Stimulated activated naive CD8-positive, alpha-beta T cell treated with anti-CD3 and anti-CD28 coated beads, Interleukin-15, Interleukin-2, amounts not matched to agents 100 ng/mL and 50 ng/mL, for 24 hours (primary cell): ENCODE results near the gene RFFL.
"Not testable (repeated sequence)": the region's sequence is repeated elsewhere in the genome, so short reads cannot be mapped to it uniquely, and the experiment has no call there.

Source experiments
- H3K27ac Mint-ChIP-seq: one replicate; pipeline ENCODE4 v1.8.0; 2021; ENCODE audit warnings: mild to moderate bottlenecking, mixed read lengths
- H3K27me3 Mint-ChIP-seq: one replicate; pipeline ENCODE4 v1.8.0; 2021; ENCODE audit warnings: mixed read lengths
- H3K36me3 Mint-ChIP-seq: one replicate; pipeline ENCODE4 v1.8.0; 2021; ENCODE audit warnings: low read depth, mixed read lengths
- H3K4me1 Mint-ChIP-seq: one replicate; pipeline ENCODE4 v1.8.0; 2021; ENCODE audit warnings: low read depth, mixed read lengths
- H3K4me3 Mint-ChIP-seq: one replicate; pipeline ENCODE4 v1.8.0; 2021; ENCODE audit warnings: mild to moderate bottlenecking, mixed read lengths
- H3K9me3 Mint-ChIP-seq: one replicate; pipeline ENCODE4 v1.8.0; 2021; ENCODE audit warnings: mixed read lengths

Gene RFFL

GRCh38 chr17:35063514-35064223 lies at the start of gene RFFL:
Gene RFFL (minus strand): TSS chr17:35063707. CDS start chr17:35026553, 37,154 bp downstream.
- H3K27me3 Mint-ChIP-seq = no peaks in the 10 kb centered on the region
- peak within 1 kb of the TSS; percentile 87 for H3K27ac Mint-ChIP-seq
- H3K9me3 Mint-ChIP-seq = no peaks in the 10 kb centered on the region
- H3K4me3 Mint-ChIP-seq = peak within 1 kb of the TSS; percentile 48
- H3K36me3 Mint-ChIP-seq = peaks cover 28% of the 10 kb centered on the region
- H3K4me1 Mint-ChIP-seq = peaks cover 68% of the 10 kb centered on the region

- H3K4me3 Mint-ChIP-seq, H3K27me3 Mint-ChIP-seq, H3K4me1 Mint-ChIP-seq, H3K9me3 Mint-ChIP-seq, H3K27ac Mint-ChIP-seq: not testable (repeated sequence)
- peaks cover 30% of the 10 kb centered on the region for H3K36me3 Mint-ChIP-seq
Measured at GRCh38 chr17:35110791-35111190, 47.3 kb upstream of the RFFL start.

GRCh38 chr17:35104844-35105450 lies 41.4 kb upstream of the RFFL start:
- Mint-ChIP-seq H3K4me3 (no peak overlapping the region), H3K4me1 (peaks cover 3% of the 10 kb centered on the region), H3K9me3 (no peaks in the 10 kb centered on the region), H3K36me3 (peaks cover 58% of the 10 kb centered on the region), H3K27me3 (no peaks in the 10 kb centered on the region), H3K27ac (no peak overlapping the region)

GRCh38 chr17:35103271-35103670 lies 39.8 kb upstream of the RFFL start:
- Mint-ChIP-seq H3K4me3 (no peak overlapping the region), H3K27me3 (no peaks in the 10 kb centered on the region), H3K36me3 (peaks cover 65% of the 10 kb centered on the region), H3K4me1 (peaks cover 3% of the 10 kb centered on the region), H3K9me3 (no peaks in the 10 kb centered on the region), H3K27ac (no peak overlapping the region)

- no peaks in the 10 kb centered on the region for H3K9me3 Mint-ChIP-seq
- H3K36me3 Mint-ChIP-seq = peaks cover 65% of the 10 kb centered on the region
- no peak overlapping the region for H3K4me3 Mint-ChIP-seq
- H3K4me1 Mint-ChIP-seq = peaks cover 8% of the 10 kb centered on the region
- H3K27ac Mint-ChIP-seq = no peak overlapping the region
- H3K27me3 Mint-ChIP-seq = no peaks in the 10 kb centered on the region
Measured at GRCh38 chr17:35101725-35102124, 38.2 kb upstream of the RFFL start.

- no peak overlapping the region for H3K4me3 Mint-ChIP-seq
- H3K4me1 Mint-ChIP-seq = peaks cover 8% of the 10 kb centered on the region
- no peak overlapping the region for H3K27ac Mint-ChIP-seq
- no peaks in the 10 kb centered on the region for H3K27me3 Mint-ChIP-seq
- H3K9me3 Mint-ChIP-seq = no peaks in the 10 kb centered on the region
- H3K36me3 Mint-ChIP-seq = peaks cover 58% of the 10 kb centered on the region
Measured at GRCh38 chr17:35101036-35101435, 37.5 kb upstream of the RFFL start.

GRCh38 chr17:35099908-35100307 lies 36.4 kb upstream of the RFFL start:
- H3K4me1 Mint-ChIP-seq = peaks cover 8% of the 10 kb centered on the region
- no peak overlapping the region for H3K4me3 Mint-ChIP-seq
- H3K27ac Mint-ChIP-seq = no peak overlapping the region
- peaks cover 47% of the 10 kb centered on the region for H3K36me3 Mint-ChIP-seq
- no peaks in the 10 kb centered on the region for H3K9me3 Mint-ChIP-seq
- H3K27me3 Mint-ChIP-seq = no peaks in the 10 kb centered on the region

GRCh38 chr17:35097776-35098175 lies 34.3 kb upstream of the RFFL start:
- Mint-ChIP-seq H3K36me3 (peaks cover 40% of the 10 kb centered on the region), H3K27ac (no peak overlapping the region), H3K9me3 (no peaks in the 10 kb centered on the region), H3K4me3 (no peak overlapping the region), H3K4me1 (peaks cover 8% of the 10 kb centered on the region), H3K27me3 (no peaks in the 10 kb centered on the region)

GRCh38 chr17:35095741-35096140 lies 32.2 kb upstream of the RFFL start:
- H3K4me1 Mint-ChIP-seq = peaks cover 12% of the 10 kb centered on the region
- no peak overlapping the region for H3K27ac Mint-ChIP-seq
- no peak overlapping the region for H3K4me3 Mint-ChIP-seq
- no peaks in the 10 kb centered on the region for H3K9me3 Mint-ChIP-seq
- peaks cover 24% of the 10 kb centered on the region for H3K36me3 Mint-ChIP-seq
- no peaks in the 10 kb centered on the region for H3K27me3 Mint-ChIP-seq

GRCh38 chr17:35094902-35095301 lies 31.4 kb upstream of the RFFL start:
- Mint-ChIP-seq H3K4me3 (no peak overlapping the region), H3K9me3 (no peaks in the 10 kb centered on the region), H3K27ac (no peak overlapping the region), H3K4me1 (peaks cover 17% of the 10 kb centered on the region), H3K36me3 (peaks cover 16% of the 10 kb centered on the region), H3K27me3 (no peaks in the 10 kb centered on the region)

GRCh38 chr17:35090707-35091106 lies 27.2 kb upstream of the RFFL start:
- H3K4me3 Mint-ChIP-seq = peak overlapping the region; percentile 13
- not testable (repeated sequence) for H3K27me3 Mint-ChIP-seq, H3K9me3 Mint-ChIP-seq, H3K36me3 Mint-ChIP-seq
- peaks cover 47% of the 10 kb centered on the region for H3K4me1 Mint-ChIP-seq
- peak overlapping the region; percentile 93 for H3K27ac Mint-ChIP-seq

- H3K4me3 Mint-ChIP-seq = peak overlapping the region; percentile 79
- no peaks in the 10 kb centered on the region for H3K27me3 Mint-ChIP-seq
- peak overlapping the region; percentile 93 for H3K27ac Mint-ChIP-seq
- no peaks in the 10 kb centered on the region for H3K9me3 Mint-ChIP-seq
- peaks cover 57% of the 10 kb centered on the region for H3K4me1 Mint-ChIP-seq
- H3K36me3 Mint-ChIP-seq = no peaks in the 10 kb centered on the region
Measured at GRCh38 chr17:35089586-35090296, 26.2 kb upstream of the RFFL start.

GRCh38 chr17:35088881-35089585 lies 25.5 kb upstream of the RFFL start:
- H3K9me3 Mint-ChIP-seq = no peaks in the 10 kb centered on the region
- H3K4me1 Mint-ChIP-seq = peaks cover 64% of the 10 kb centered on the region
- peak overlapping the region; percentile 93 for H3K27ac Mint-ChIP-seq
- no peaks in the 10 kb centered on the region for H3K36me3 Mint-ChIP-seq
- H3K27me3 Mint-ChIP-seq = no peaks in the 10 kb centered on the region
- H3K4me3 Mint-ChIP-seq = peak overlapping the region; percentile 90

GRCh38 chr17:35088356-35088880 lies 24.9 kb upstream of the RFFL start:
- H3K27me3 Mint-ChIP-seq = no peaks in the 10 kb centered on the region
- H3K4me1 Mint-ChIP-seq = peaks cover 70% of the 10 kb centered on the region
- H3K27ac Mint-ChIP-seq = peak overlapping the region; percentile 89
- H3K36me3 Mint-ChIP-seq = no peaks in the 10 kb centered on the region
- H3K4me3 Mint-ChIP-seq = peak overlapping the region; percentile 90
- no peaks in the 10 kb centered on the region for H3K9me3 Mint-ChIP-seq
